GM19328 (cell line): ENCODE measurements around the gene SHCBP1L.

Source experiments
- ATAC-seq: cut with Tn5 transposase; IDR thresholded peaks from one replicate; pipeline ENCODE4 v1.9.1; 2021; ENCODE audit warnings: mild to moderate bottlenecking, moderate library complexity; ENCODE audit not compliant: unreplicated experiment

SHCBP1L gene

GRCh38 chr1:182952677-182953444, at the start of gene SHCBP1L:
SHCBP1L (minus strand) TSS chr1:182953166; CDS start chr1:182953133, 33 bp downstream.
- no peak for ATAC-seq

- no peak for ATAC-seq
These were observed 49.3 kb upstream of the SHCBP1L start for GRCh38 chr1:183002267-183002666.

- ATAC-seq: no peak
These were observed 47.4 kb upstream of the SHCBP1L start for GRCh38 chr1:183000167-183000962.

- ATAC-seq: no peak
These were observed 45.5 kb upstream of the SHCBP1L start for GRCh38 chr1:182998482-182998881.

- ATAC-seq: no peak
These were observed 43.9 kb upstream of the SHCBP1L start for GRCh38 chr1:182996816-182997215.

GRCh38 chr1:182995894-182996293, 42.9 kb upstream of the SHCBP1L start:
- no peak for ATAC-seq

GRCh38 chr1:182993746-182994145, 40.8 kb upstream of the SHCBP1L start:
- ATAC-seq: no peak

GRCh38 chr1:182990413-182991144, 37.6 kb upstream of the SHCBP1L start:
- no peak for ATAC-seq

GRCh38 chr1:182985876-182986275, 32.9 kb upstream of the SHCBP1L start:
- ATAC-seq: no peak

GRCh38 chr1:182984621-182985020, 31.7 kb upstream of the SHCBP1L start:
- ATAC-seq: no peak

GRCh38 chr1:182984138-182984537, 31.2 kb upstream of the SHCBP1L start:
- ATAC-seq: no peak

GRCh38 chr1:182978151-182978853, 25.3 kb upstream of the SHCBP1L start:
- no peak for ATAC-seq

GRCh38 chr1:182977480-182977879, 24.5 kb upstream of the SHCBP1L start:
- ATAC-seq: no peak

- no peak for ATAC-seq
These were observed 21.7 kb upstream of the SHCBP1L start for GRCh38 chr1:182974506-182975191.

GRCh38 chr1:182972829-182973228, 19.9 kb upstream of the SHCBP1L start:
- no peak for ATAC-seq

- no peak for ATAC-seq
These were observed 19.3 kb upstream of the SHCBP1L start for GRCh38 chr1:182972231-182972630.

- no peak for ATAC-seq
These were observed 18.3 kb upstream of the SHCBP1L start for GRCh38 chr1:182971219-182971618.

- ATAC-seq: no peak
These were observed 16.1 kb upstream of the SHCBP1L start for GRCh38 chr1:182968836-182969734.

GRCh38 chr1:182968151-182968741, 15.3 kb upstream of the SHCBP1L start:
- no peak for ATAC-seq
